ENCODE measurements around the gene SAP30BP.

DNA sequence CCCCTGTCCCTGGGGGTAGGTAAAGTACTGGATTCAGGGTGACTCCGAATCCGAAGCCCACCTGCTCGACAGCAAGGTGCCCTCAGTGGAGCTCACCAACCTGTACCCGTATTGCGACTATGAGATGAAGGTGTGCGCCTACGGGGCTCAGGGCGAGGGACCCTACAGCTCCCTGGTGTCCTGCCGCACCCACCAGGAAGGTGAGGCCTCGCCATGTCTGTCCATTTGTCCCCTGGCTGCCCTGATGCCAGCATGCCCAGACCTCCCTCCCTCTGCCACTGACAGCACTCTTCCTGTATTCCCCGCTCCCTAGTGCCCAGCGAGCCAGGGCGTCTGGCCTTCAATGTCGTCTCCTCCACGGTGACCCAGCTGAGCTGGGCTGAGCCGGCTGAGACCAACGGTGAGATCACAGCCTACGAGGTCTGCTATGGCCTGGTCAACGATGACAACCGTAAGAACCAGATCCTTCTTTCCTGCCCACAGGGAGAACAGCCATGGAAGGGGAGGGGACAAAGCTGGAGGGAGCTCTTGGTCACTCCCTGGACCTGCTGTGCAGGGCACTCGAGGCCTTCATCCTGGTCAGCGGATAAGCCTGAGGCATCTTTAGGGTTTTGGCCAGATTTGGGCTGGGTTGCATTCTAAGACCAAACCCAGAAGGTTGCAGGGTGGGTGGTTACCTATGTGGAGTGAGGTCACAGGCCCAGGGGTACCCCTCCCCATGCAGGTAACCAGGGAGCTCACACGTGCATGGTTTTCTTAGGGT, 83.7 kb downstream of the SAP30BP start:
- TF ChIP-seq, protein P1, sequence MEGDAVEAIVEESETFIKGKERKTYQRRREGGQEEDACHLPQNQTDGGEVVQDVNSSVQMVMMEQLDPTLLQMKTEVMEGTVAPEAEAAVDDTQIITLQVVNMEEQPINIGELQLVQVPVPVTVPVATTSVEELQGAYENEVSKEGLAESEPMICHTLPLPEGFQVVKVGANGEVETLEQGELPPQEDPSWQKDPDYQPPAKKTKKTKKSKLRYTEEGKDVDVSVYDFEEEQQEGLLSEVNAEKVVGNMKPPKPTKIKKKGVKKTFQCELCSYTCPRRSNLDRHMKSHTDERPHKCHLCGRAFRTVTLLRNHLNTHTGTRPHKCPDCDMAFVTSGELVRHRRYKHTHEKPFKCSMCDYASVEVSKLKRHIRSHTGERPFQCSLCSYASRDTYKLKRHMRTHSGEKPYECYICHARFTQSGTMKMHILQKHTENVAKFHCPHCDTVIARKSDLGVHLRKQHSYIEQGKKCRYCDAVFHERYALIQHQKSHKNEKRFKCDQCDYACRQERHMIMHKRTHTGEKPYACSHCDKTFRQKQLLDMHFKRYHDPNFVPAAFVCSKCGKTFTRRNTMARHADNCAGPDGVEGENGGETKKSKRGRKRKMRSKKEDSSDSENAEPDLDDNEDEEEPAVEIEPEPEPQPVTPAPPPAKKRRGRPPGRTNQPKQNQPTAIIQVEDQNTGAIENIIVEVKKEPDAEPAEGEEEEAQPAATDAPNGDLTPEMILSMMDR (IDR thresholded peaks at IDR 0.05) = no peak
- TF ChIP-seq POLR2AphosphoS5 (IDR thresholded peaks at IDR 0.05) = no peak
